Stomach (tissue), 4 donors: Measurements from ENCODE around the gene LILRB5.

Experiments
- CTCF ChIP-seq, 7 experiments: fragments of 450-650 bp in 4 of 7; fragments of 200-600 bp in 3 of 7; sonication (generic) in 3 of 7; IDR thresholded peaks; one replicate each; pipeline ENCODE4 v1.5.1; 2016 to 2019; ENCODE audit warnings: antibody characterized with exemption in 7 of 7, control low read depth in 2 of 7, mild to moderate bottlenecking in 1 of 7
- EP300 ChIP-seq: sonication (generic); formaldehyde crosslinking; IDR thresholded peaks from one replicate; pipeline ENCODE4 v1.6.1; 2017; ENCODE audit warnings: antibody characterized with exemption
- POLR2AphosphoS5 ChIP-seq, 3 donors: sonication (generic); formaldehyde crosslinking; IDR thresholded peaks; one replicate each; pipeline ENCODE4 v1.6.1; 2016; ENCODE audit warnings: antibody characterized with exemption in 3 of 3

- TF ChIP-seq CTCF (IDR thresholded peaks at IDR 0.05) (no peak), POLR2AphosphoS5 (IDR thresholded peaks at IDR 0.05) (no peak), EP300 (no peak)
Observed at GRCh38 chr19:54233941-54234340, 23.1 kb downstream of the LILRB5 start.
